Iris pigment epithelial cell (primary cell): ENCODE measurements around the gene XYLT1.
"Not testable (repeated sequence)": the region's sequence is repeated elsewhere in the genome, so short reads cannot be mapped to it uniquely, and the experiment has no call there.

Experiments
- DNase-seq: peaks from one replicate; pipeline ENCODE4 v3.0.0-alpha.2; 2011; ENCODE audit warnings: low read depth

The XYLT1 gene

GRCh38 chr16:17431968-17432625 lies 38.7 kb downstream of the XYLT1 start:
- no peak for DNase-seq

- no peak for DNase-seq
Observed at GRCh38 chr16:17431012-17431411, 39.7 kb downstream of the XYLT1 start.

DNA sequence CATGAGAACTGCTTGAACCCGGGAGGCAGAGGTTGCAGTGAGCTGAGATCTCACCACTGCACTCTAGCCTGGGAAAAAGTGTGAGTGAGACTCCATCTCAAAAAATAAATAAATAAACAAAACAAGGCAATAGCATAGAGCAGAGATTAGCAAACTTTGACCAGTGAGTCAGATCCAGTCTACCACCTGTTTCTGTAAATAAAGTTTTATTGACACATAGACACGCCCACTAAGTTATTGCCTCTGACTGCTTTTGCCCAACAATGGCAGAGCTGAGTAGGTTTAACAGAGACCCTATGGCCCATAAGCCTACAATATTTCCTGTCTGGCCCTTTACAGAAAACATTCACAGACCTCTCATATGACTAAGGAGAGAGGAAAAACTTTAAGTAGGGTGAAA lies 44.3 kb downstream of the XYLT1 start:
- no peak for DNase-seq

DNA sequence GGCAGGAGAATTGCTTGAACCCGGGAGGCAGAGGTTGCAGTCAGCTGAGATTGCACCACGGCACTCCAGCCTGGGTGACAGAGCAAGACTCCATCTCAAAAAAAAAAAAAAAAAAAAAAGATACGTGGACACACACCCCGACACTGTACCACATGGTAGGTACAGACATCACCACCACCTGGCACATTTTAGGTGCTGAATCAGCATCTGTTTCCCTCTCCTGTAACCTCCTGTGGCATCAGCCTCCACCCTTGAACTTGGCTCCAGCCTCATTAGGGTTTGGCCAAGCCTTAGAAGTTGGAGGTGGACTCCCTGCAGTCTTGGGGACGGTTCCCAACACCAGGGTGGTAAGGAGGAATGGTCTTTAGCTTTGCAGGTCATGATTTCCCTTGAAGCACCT lies 46.0 kb downstream of the XYLT1 start:
- DNase-seq: no peak

- DNase-seq: no peak
Observed at GRCh38 chr16:17423221-17423620, 47.5 kb downstream of the XYLT1 start.

DNA sequence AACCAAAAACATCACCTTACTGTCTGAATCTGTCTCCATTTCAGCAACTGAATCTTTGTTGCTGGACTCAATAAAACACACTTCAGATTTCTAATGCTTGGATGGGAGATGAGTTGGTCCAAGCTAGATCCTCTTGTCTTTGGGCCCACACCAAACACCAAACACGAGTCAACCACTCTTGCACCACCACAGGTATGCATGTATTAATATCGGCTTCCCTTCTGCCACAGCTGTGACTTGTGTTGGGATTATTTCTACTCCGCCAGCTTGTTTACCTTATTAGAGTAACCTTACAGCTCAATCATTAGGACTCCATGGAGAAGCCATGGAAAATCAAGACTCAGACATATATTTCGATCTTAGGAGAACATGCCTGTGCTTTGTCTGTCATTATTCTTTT lies 49.9 kb downstream of the XYLT1 start:
- no peak for DNase-seq

DNA sequence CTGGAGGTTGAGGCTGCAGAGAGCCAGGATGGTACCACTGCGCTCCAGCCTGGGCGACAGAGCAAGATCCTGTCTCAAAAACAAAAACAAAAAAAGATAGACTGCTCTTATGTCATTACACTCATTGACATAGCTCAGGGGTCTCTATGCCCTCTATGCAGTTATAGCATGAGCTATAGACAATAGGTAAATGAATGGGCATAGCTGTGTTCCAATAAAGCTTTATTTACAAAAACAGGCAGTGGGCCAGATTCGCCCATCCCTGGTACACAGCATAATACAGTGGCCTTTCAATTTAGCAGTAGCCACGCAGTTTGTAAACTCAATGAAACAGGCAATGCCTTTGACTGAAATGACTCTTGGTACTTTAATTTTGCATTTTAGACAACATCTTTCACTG lies 51.5 kb downstream of the XYLT1 start:
- no peak for DNase-seq

- no peak for DNase-seq
Observed at GRCh38 chr16:17417740-17418139, 53.0 kb downstream of the XYLT1 start.

DNA sequence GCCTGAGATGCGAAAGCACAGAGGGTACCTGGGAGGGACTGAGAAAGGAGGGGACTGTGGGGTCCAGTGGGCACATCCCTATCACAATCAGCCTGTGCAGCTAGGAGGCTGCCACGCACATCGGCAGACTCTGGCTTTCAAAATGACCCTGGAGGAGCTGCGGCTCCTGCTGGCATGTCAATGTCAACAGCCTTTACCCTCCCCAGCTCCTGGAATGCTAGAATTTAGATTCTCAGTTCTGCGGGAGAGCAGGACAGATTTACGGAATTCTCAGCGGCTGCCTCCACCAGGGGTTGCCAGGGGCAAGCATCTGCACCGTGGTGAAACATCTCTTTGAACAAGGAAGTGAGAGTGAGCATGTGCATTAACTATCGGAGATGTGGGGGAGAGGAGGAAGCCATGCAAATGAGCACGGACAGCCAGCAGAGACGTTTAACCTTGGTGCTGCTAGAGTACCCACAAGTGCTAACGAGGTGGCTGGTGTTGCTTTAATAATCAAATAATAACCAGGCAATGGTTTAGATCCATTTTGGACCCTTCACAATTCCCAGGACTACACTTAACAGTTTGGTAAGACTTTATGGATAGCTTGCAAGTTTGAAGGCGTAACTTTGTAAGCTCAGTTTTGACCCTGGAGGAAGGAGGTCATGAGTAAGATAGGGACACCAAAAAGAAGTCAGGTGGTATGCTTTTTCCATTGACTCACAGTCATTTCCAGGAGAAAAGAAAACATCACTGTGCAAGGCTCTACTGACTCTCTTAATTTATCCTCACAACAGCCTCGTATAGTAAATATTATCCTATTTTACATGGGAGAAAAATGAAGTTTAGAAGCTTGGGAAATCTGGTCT lies 54.1 kb downstream of the XYLT1 start:
- no peak for DNase-seq

DNA sequence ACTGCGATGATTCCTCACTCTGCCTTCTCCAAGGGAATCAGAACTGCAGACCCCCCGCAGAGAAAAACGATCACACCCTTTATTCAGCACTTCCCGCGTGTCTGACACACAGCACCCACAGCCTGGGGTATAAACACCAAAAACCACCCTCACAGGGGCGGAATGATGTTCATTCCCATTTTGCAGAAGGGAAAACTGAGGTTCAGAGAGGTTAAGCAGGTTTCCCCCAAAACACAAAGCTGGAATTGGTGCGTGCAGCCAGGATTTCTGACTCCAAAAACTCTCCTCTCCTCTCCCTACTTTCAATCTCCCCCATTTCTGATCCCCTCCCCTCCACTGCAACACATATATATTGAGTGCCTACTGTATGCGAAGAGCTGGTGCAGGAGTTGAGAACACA lies 55.8 kb downstream of the XYLT1 start:
- no peak for DNase-seq

DNA sequence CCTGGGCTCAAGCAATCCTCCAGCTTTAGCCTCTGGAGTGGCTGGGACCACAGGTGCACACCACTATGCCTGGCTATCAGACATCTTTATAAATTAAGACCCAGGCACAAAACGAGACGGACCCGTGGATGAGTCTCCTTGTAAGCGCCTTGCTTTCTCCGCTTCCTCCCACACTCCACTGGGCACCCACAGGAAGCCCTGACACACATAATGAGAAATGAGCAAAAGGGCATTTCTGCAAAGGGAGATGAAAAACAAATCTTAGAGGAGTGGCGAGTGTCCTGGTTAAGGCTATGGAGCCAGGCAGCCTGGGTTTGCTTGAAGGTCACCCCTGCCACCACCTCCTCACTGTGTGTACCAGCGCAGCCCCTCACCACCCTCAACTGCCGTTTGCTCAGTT lies 56.3 kb downstream of the XYLT1 start:
- DNase-seq: no peak

GRCh38 chr16:17413508-17413907 lies 57.3 kb downstream of the XYLT1 start:
- DNase-seq: no peak

DNA sequence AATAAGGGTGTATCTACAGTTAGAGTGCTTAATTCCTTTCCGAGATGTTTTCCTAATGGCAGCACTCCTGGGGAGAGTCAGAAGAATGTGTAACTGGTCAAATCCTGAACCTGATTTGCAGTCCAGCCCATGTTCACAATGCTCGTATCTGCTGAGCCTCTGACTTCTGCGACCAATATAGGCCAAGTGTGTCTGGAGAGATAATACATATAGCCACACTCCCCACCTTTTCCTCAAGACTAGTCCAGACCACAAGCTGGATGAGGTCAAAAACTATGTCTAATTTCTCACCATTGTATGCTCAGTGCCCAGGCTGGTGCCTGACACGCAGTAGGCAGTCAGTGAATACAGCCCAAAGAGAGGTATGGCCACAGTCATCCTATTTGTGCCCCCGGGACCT lies 58.0 kb downstream of the XYLT1 start:
- no peak for DNase-seq

DNA sequence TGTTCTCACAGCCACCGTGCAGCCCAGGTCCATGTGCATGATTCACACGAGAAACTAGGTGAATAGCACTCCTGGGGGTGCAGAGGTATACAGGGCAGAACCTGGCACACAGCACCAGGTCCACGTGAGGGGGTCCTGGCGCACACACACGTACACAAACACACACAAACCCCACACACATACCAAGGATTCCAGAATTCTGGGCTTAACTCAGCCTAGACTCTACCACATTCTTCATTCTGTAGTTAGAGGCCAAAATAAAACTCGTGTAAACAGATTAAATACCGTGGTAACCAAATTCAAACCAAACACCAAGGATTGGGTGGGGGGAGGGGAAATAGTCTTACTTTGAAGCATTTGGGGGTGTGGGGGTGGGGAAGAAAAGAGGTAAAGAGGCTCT lies 58.5 kb downstream of the XYLT1 start:
- no peak for DNase-seq

- no peak for DNase-seq
Observed at GRCh38 chr16:17411263-17411662, 59.5 kb downstream of the XYLT1 start.

DNA sequence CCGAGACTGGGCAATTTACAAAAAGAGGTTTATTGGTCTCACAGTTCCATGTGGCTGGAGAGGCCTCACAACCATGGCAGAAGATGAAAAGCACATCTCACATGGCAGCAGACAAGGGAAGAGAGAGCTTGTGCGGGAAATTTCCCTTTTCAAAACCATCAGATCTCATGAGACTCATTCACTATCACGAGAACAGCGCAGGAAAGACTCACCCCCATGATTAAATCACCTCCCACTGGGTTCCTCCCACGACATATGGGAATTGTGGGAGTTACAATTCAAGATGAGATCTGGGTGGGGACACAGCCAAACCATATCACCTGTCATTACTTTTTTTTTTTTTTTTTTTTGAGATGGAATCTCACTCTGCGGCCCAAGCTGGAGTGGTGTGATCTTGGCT lies 60.4 kb downstream of the XYLT1 start:
- not testable (repeated sequence) for DNase-seq

DNA sequence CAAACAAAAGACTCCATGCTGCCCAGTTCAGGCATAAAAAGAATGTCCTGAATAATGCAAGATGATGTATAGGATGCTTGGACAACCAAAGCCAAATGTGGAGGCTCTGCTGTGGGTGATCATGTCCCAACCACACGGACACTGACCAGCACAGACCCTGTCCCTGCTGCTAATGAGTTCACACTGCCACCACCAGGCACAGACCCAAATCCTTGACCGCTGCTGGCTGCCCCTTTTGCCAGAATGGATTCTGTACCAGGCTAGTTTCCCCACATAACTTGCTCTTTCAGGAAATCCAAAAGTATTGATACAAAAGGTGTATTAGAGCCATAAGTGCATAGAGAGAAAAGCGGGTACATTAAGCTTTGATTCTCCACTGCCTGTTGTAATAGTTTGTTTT lies 60.9 kb downstream of the XYLT1 start:
- DNase-seq: no peak

- DNase-seq: no peak
Observed at GRCh38 chr16:17408955-17409441, 61.8 kb downstream of the XYLT1 start.

GRCh38 chr16:17408296-17408695 lies 62.5 kb downstream of the XYLT1 start:
- DNase-seq: no peak

- no peak for DNase-seq
Observed at GRCh38 chr16:17407321-17407720, 63.4 kb downstream of the XYLT1 start.

GRCh38 chr16:17404941-17405689 lies 65.6 kb downstream of the XYLT1 start:
- DNase-seq: no peak

DNA sequence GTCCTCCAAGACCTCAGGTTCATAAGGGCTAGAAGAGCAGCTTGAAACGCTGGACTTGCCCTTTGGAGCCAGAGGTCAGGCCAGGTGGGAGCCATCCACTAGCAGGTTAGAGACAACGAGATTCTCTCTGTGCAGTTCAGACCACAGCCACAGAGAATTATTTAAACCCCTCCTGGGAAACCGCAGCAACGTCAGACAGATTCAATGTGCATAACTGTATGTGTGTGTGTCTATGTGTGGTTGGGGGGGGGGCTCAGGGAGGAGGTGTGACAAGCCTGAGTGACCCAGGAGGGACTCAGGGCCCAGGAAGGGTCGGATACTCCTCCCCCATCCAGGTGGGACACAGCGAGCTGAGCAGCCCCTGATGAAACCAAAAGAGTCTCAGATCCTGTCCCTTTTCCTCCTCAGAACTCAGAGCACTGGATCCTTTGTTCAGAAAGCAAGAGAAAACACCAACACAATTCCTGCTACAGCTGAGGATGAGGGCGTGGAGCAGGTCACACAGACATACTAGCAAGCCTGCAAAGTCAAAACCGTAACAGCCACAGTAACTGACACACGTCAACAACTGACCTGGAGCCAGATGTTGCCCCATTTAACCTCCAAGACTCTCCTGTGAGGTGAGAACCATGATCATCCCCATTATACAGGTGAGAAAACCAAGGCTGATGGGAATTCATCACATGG lies 66.8 kb downstream of the XYLT1 start:
- no peak for DNase-seq
